NCI-H128 (cell line): ENCODE results near the gene GMCL1.
"Not testable (repeated sequence)": the region's sequence is repeated elsewhere in the genome, so short reads cannot be mapped to it uniquely, and the experiment has no call there.

Source experiments
- DNase-seq: peaks from one replicate; lab custom pipeline; 2025; ENCODE audit not compliant: unreplicated experiment; lab: John Stamatoyannopoulos, UW

The GMCL1 gene

DNA sequence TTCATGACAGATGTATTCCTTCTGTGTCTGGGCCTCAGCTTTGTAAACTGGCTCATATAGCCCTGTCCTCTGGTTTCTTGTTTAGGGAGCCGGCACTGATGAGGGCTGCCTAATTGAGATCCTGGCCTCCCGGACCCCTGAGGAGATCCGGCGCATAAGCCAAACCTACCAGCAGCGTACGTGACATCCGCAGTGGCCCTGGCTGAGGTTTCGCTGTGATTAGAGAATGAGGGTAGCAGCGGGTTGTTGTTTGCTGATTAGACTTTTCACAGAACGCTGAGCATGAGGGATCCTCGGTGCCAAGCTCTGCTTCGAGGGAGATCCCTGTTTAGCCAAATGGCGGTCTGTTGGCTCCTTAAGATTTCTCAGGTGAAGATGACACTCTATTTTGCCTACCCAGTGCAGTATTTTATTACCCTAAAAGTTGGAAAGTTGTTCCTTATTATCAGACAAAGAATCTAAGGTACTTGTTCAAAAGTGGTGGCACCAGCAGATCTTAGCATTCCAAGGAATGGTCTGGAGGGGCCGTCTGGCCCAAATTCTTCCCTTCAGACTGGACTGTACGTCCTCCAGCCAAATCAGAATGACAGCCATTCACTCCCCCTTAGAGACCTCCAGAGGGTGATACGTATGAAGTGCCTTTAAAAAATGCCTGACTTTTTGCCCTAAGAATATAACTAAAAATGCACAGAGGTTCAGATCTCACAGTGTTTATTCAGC lies 21.5 kb upstream of the GMCL1 start:
- DNase-seq, result no peak

DNA sequence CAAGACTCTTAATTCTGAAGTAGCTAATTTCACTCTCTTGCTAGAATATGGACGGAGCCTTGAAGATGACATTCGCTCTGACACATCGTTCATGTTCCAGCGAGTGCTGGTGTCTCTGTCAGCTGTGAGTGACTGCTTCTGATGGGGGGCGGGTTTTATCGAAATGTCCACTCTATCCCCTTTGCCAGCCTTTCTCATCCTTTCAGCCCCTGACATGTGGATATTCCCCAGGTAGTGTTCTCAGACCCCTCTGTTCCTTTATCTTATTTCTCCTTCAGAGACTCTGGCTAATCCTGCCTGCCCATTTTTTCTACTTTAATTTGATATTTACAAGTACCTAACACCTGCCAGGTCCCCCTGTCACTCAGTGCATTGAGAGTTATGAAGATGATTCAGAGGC lies 18.9 kb upstream of the GMCL1 start:
- no peak for DNase-seq

DNA sequence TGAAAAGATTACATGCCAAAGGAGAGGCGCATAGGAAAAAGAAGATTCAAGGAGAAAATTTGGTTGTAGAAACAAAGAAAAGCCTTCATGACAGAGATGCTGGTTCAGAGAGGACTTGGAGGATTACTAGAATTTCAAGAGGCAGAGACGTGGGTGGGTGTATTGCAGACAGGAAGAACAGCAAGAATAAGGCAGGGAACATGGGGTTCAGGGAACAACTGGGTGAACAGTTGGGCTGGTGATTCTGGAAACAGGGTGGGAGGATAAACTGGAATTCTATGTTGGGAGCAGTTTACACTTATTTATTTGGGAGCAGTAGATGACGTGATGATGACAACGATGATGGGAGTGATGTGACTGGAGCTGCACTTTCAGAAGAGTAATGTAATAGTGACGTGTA lies 18.4 kb upstream of the GMCL1 start:
- no peak for DNase-seq

DNA sequence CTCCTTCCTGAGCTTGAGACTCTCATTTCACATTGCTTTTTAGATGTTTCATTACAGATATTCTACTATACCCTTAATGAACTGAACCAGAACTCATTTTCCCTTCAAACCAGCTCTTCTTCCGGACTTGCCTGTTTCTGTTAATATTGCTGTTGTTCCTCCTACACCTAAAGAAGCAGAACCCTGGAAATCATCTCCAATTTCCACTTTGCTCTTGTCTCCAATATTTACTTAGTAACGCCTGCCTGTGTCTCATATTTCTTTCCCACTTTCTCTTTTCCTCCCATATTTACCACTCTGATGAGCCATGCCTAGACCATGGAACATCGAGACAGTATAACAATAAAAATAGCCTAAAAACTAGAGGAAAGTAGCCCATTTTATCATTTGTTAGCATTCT lies 17.9 kb upstream of the GMCL1 start:
- no peak for DNase-seq

DNA sequence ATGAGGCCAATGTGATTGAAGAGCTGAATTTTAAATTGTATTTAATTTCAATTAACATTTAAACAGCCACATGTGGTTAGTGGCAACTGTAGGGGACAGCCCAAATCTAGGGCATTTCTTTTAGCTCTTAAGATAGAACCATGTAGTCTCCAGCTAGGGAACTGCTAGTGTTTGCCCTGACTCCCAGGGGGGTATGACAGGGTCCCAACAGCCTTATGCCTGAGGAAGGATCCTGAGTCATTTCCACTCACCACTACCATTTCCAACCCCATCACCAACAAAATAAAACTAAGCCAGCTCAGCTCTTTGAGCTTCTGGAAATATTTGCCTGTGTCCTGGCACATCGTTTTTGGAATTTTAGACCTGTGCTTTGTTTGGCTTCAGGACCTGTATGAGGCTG lies 13.7 kb upstream of the GMCL1 start:
- DNase-seq, result no peak

DNA sequence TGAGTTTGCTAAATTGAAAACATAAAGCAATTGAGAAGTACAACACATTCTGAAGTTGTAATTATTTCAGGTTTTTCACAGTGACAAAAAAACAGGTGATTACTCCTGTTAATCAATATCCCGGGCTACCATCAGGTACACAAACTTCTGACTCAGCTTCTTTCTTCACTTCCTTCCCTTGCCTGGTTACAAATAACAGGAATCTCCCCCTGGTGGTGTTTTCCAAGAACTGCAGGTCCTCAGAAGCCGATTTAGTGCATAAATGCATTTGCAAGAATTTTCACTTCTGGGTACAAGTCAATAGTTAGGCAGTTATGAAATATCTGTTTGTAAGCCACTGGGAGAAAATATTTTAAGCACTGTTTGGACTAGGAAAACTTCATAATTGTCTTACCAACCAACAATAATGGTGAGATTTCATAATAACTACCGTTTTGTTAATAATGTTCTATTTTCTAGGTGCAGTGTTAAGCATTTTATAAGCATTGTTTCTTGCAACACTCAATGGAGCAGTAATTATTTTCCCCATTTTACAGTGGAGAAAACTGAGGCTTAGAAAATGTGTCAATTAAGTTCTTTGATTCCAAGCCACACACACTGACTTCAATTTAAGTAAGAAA lies 12.4 kb upstream of the GMCL1 start:
- DNase-seq, result peak; percentile 24

DNA sequence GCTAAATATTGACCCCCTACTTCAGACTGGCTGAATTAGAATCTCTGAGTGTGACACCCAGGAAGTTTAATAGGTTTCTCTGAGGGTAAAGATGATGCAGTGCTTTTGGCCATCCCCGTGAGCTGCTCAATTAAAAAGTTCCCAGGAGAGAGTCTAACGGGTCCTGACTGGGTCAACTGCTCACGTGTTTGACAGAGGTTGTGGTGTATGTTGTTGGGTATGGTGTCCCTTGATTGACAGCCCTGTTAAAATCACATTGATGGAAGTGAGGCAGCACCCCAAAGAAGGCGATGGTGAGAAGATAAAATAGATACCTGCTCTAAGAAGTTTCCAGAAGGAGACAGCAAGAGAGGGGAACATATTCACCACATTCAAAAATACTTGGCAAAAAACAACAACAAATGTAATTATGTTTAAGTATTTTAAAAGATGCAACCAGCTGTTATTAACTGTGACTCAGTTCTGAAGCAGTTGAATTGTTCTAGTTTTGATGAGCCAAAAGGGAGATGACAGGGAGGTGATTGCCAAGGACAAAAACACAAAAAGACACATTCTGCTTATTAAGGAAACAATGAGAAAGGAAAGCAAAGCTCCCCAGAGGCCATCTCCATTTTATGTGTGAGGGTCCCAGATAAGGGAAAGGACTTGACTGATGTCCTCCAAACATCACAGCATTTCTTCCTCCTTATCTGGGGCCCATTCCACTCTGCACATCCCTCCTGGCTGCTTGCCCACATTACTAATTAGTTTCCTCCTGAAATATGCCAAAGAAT lies 11.5 kb upstream of the GMCL1 start:
- no peak for DNase-seq

DNA sequence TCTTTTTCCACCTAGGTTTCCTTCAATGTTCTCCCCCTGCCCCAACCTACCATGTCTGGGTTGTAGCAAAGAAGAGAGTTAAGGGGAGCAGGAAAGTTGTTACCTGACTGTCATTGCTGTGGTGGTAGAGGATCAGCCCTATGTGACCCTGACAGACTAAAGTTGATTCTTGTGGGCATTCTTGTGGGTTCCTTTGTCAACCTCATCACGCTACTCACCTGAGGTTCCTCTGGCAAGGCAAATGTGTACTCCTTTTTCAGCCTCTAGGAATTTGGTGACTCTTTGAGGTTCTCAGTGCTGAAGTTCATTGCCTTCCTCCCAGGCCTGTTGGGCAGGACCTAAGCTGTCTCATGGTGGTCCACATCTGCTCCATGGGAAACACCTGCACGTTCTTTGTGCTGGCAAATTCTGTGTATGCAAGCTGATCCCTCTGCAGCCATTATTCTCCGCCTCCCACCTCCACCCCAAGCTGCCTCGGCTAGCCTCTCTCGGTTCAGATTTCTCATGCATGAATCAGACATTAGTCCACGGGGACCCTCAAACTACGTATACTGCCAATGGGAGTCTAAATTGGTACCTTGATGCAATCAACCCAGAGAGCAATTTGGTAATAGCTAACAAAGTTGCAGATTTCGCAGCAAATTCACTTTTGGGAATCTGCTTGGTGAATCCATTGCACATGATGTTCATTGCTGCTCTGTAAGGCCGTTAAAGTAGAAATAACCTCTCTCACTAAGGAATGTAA lies 1.5 kb upstream of the GMCL1 start:
- no peak for DNase-seq

DNA sequence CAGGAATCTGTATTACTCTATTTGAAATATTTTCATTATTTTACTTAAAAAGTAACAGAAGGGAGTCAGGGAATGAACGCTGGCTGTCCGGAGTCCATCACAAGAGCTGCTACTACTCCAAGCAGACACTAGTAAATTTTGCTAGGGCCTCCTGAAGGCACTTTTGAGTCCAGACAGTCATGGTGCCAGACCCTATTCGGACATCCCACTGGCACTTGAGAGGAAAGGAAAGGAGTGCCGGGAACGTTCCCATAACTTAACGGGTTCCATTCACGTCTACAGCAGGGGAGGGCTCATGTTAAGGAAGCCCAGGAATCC lies 563 bp upstream of the GMCL1 start:
- DNase-seq, result no peak

DNA sequence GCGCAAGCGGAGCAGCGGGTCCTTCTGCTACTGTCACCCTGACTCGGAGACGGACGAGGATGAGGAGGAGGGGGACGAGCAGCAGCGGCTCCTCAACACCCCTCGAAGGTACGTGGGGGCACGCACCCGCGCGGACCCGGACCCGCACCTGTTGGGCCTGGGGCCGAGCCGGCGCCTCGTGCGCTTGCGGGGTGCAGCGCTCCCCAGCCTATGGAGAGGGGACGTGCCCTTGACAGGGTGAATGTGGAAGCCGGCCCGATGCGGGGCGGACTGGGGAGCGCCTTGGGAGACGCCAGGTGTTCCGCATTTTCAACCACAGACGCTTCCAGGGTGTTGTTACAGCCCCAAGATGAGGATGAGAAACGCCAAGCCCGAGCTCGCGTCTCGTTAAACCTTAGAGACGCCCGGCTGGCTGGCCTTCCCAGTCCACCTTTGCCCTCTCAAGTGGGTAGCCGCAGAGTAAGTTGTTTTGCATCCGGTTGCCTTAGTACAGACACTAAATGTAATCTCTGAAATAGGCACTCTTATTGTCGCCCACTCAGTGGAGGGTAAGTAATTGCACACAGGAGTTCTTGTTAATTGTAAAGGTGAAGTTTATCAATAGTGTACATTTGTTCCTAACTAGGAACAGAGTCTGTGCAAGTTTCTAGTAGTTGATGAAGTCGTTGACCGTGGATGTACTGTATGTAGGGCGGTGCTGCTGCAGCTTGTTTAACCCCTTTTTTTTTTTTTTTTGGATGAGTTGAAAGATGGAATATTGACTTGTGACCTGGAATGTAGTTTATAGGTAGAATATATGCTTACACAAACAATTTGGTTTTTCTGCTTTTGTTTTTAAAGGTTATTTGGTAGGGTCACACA lies 815 bp downstream of the GMCL1 start:
- DNase-seq, result no peak

DNA sequence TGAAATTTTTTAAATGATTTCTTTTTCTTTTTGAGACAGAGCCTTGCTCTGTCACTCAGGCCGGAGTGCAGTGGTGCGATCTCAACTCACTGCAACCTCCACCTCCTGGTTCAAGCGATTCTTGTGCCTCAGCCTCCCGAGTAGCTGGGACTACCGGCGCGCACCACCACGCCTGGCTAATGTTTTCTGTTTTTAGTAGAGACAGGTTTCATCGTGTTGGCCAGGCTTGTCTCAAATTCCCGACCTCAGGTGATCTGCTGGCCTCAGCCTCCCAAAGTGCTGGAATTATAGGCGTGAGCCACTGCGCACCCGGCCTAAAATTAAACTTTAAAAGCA lies 1.4 kb downstream of the GMCL1 start:
- not testable (repeated sequence) for DNase-seq

DNA sequence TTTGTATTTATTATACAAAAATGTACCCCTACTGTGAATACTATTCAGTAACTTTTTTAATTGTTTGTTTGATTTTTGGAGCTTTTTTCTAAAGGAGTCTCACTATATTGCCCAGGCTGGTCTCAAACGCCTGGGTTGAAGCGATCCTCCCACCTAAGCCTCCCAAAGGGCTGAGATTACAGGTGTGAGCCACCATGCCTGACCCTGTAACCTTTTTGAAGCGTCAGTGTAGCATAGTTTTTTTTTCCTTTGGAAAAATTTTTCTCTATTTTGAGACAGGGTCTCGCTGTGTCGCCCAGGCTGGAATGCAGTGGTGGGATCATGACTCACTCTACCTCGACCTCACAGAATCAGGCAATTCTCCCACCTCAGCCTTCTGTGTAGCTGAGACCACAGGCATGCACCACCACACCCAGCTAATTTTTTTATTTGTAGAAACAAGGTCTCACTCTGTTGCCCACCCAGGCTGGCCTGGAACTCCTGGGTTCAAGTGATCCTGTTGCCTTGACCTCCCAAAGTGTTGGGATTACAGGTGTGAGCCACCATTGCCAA lies 2.0 kb downstream of the GMCL1 start:
- no peak for DNase-seq

DNA sequence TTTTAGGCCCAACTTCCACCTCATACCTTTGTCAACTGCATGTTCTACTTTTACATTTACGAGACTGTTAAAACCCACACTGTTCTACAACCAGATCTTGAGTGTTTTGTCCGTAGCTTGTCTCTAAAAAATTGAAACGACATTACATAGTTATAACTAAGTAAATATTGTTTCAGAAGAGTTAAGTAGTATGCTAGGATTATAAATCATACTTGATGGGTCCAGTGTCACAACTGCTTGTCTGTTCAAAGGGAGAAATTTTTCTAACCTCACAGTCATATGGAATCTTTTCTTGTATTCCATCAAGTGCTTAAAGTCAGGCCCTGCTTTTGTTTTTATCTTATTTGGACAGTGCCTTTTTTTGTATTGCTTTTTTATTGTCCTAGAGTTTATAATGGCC lies 4.3 kb downstream of the GMCL1 start:
- no peak for DNase-seq

DNA sequence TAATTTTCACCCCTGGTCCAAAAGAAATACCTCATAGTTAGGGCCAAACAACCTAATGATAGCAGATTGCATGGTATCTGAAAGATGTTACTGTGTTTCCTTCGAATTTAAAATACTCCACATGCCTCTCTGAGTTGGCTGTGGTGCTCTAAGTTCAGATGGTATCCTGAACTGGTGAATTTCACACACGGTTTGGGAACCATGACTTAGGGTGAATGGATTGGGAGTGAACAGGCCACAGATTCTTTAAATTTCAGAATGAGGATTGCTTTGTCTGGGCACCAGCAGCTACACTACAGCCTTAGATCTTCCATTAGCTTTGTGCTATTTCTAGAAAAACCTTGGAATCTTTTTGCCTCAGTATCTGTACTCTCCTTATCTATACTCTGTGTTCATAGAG lies 6.2 kb downstream of the GMCL1 start:
- DNase-seq, result no peak

DNA sequence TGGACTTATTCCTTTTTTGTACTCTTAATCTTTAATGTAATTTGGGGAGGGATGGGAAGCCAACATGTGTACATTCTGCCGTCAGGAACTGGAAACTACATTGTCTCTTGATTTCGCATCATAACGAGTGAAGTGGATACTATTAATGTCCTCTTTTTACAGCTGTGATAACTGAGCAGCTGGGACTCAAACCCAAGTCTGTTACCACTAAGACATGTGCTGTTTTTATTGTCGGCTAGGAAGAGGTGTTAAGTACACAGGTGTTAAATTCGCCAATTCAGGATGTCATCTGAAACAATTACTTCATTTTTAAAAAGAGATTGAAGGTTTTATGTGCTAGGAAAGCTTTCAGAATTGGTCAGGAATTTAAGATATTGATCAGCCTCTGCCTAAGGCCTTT lies 6.9 kb downstream of the GMCL1 start:
- DNase-seq, result no peak

DNA sequence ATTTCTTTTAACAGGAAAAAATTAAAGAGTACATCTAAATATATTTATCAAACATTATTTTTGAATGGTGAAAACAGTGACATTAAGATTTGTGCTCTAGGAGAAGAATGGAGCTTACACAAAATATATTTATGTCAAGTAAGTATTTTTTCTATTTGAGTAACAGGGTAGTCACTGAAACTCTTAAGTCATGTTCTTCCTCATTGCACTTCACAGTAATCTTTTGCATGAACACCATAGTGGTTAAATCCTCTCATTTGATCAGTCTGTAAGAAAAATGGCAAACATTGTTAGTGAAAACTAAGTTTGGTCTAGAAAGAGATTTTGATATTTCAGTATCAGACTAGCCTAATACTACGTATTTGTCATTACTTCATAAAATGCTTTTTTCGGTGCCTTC lies 8.1 kb downstream of the GMCL1 start:
- no peak for DNase-seq

DNA sequence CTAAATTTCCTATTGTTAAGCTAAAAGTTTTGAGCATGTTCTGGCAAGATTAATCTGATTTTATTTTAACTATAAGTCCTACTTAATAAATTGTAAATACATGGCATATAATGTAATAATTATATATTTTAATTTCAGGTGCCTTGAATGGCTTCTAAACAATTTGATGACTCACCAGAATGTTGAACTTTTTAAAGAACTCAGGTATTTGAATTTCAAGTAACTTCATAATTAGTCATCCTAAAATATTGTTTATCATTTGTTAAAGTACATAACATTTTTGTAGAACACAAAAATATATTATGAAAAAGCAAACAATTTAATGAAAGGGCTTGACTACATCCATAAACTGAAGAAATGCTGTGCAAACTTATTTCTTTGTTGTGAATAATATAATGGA lies 14.5 kb downstream of the GMCL1 start:
- no peak for DNase-seq

DNA sequence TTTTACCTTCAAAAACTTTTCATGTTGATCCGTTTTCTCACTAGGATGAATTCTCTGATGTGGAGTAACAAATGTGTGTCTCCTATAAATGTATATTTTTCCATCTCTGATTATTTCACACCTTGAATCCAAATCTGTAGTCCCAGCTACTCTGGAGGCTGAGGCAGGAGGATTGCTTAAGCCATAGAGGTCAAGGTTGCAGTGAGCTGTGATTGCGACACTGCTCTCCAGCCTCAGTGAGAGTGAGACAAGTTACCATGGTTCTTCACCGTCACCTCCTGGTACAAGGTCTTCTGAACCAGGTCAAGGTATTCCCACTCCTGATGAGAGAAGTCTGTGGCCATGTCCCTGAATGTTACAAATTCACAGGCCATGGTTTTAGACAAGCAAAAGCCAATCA lies 15.1 kb downstream of the GMCL1 start:
- DNase-seq, result no peak

DNA sequence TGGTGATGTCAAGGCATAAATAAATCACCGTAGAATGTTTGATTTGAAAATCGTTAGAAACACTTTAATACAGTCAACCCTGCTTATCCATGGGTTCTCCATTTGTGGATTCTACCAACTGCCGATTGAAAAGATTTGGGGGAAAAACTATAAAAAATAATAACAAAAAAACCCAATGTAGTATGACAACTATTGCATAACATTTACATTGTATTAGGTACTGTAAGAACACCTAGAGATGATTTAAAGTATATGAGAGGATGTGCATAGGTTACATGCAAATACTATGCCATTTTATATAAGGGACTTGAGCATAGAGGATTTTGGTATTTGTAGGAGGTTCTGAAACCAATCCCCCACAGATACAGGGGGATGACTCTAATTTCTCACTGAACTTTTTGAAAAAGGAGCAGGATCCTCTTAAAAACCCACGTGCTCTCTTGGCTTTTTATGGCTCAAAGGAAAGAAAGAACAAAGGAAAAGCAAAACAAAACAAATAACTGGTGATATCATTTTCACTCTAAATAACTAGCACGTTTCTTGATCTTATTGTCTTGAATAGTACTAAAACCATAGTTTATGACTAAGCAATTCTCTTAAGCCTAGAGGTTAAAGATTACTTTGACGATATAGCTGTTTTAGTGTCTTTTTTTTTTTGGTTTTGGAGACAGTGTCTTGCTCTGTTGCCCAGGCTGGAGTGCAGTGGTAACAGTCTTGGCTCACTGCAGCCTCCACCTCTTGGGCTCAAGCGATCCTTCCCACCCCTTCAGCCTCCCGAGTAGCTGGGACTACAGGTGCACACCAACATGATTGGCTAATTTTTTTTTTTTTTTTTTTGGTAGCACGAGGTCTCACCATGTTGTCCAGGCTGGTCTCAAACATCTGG lies 17.0 kb downstream of the GMCL1 start:
- DNase-seq, result no peak
